ENCODE results near the gene MARK2.

The MARK2 gene

DNA sequence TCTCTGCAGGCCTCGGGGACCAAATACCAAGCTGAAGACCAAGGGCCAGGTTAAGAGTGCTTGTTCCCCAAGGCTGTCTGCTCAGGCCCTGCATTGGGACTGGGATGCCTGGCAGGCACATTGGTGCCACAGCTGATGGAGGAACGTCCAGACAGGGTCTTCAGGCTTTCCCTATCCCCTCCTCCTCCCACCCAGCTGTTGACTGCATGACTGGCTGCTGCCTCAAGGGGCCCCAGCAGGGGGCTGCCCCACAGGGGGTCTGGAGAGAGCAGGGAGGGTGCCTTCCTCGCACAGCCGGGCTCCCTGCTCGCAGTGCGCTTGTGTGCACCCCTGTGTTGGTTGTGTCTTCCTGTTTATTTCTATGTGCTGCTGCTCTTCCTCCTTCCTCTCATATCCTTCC lies 68.2 kb downstream of the MARK2 start:
- H3K4me3 ChIP-seq (ENCODE audit: low read depth, low read length) = no peak overlapping the region
- no peak for TF ChIP-seq CTCF (IDR thresholded peaks at IDR 0.05; ENCODE audit: borderline replicate concordance, insufficient read depth, low read depth, low read length)

GRCh38 chr11:63907808-63908530 lies 69.1 kb downstream of the MARK2 start:
- no peak overlapping the region for H3K4me3 ChIP-seq (ENCODE audit: low read depth, low read length)
- no peak for TF ChIP-seq CTCF (IDR thresholded peaks at IDR 0.05; ENCODE audit: borderline replicate concordance, insufficient read depth, low read depth, low read length)

DNA sequence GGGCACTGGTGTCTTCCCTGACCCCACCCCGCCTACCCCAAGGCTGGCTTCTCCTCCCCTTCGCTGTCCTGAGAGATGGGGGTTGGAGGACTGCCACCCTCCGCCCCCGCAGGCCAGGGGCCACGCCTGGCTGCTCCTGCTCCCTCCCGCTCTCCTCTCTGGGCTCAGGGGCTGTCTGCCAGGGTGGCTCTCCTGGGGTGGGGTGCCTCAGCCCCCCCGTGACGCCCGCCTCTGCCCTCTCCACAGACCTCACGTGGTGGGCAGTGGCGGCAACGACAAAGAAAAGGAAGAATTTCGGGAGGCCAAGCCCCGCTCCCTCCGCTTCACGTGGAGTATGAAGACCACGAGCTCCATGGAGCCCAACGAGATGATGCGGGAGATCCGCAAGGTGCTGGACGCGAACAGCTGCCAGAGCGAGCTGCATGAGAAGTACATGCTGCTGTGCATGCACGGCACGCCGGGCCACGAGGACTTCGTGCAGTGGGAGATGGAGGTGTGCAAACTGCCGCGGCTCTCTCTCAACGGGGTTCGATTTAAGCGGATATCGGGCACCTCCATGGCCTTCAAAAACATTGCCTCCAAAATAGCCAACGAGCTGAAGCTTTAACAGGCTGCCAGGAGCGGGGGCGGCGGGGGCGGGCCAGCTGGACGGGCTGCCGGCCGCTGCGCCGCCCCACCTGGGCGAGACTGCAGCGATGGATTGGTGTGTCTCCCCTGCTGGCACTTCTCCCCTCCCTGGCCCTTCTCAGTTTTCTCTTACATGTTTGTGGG lies 69.9 kb downstream of the MARK2 start:
- no peak for TF ChIP-seq CTCF (IDR thresholded peaks at IDR 0.05; ENCODE audit: borderline replicate concordance, insufficient read depth, low read depth, low read length)
- no peak overlapping the region for H3K4me3 ChIP-seq (ENCODE audit: low read depth, low read length)

DNA sequence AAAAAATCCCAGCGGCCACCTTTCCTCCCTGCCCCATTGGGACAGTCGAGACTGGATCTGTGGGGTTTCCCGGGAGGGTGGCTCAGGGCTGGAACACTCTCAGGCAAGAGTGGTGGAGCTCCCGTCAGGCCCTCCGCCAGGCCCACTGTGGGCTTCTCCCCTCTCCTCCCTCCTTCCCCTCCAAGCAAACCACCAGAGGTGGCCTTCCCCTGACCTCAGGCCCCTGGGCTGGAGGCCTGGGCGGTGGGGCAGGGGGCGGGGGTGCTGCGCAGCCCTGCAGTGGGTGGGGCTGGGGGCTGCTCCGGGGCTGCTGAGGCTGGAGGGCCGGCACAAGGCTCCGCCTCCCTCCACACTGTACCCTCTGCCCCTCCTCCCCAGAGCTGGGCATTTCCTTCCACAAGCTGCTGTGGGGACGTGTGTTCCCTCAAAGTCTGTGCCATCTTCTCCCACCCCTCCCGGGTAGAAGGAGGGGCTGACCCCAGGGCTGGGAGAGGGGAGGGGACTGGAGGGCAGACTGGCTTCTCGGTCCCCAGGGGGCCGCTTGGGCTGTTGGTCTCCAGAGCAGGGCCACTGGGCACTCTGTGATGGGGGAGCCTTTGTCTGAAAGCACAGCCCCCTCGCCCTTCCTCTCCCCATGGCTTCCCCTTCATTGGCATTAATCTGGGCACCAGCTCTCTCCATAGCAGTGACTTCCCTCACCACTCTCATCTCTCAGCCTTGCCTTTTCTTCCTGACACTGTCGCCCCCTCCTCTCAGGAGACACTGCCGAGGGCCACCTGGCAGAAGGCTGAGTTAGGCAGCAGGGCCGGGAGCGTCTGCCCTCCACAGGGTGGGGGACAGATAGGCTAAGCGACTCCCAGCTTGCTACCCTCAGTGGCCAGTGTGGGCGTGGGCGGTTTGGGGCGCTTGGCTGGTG lies 70.9 kb downstream of the MARK2 start:
- no peak for TF ChIP-seq CTCF (IDR thresholded peaks at IDR 0.05; ENCODE audit: borderline replicate concordance, insufficient read depth, low read depth, low read length)
- no peak overlapping the region for H3K4me3 ChIP-seq (ENCODE audit: low read depth, low read length)

DNA sequence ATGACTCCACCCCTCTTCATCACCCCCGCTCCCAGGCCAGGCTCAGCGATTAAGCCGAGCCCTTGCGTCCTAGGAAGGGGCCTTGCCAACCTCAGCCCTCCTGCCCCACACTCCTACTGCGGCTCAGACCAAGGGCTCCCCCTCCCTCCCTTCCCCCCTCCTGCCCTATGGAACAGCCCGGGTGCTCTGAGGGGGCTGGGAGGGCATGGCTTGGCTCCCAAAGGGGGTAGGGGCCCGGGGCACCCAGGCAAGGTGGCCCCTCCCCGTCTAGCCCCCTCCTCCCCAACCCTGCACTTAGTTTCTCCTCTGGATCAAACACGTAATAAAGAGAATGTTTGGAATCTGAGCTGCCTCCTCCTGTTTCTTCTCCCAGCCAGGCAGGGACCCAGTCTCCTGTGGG lies 71.8 kb downstream of the MARK2 start:
- TF ChIP-seq CTCF (IDR thresholded peaks at IDR 0.05; ENCODE audit: borderline replicate concordance, insufficient read depth, low read depth, low read length) = no peak
- no peak overlapping the region for H3K4me3 ChIP-seq (ENCODE audit: low read depth, low read length)

- no peak for TF ChIP-seq CTCF (IDR thresholded peaks at IDR 0.05; ENCODE audit: borderline replicate concordance, insufficient read depth, low read depth, low read length)
These were observed 72.5 kb downstream of the MARK2 start for GRCh38 chr11:63911440-63911839.

More at GRCh38 chr11:63911440-63911839, 72.5 kb downstream of the MARK2 start:
- H3K4me3 ChIP-seq (ENCODE audit: low read depth, low read length) = no peak overlapping the region

All from GM12875 (cell line).